ENCODE data around the gene ABHD17A.
"Not testable (repeated sequence)": the region's sequence is repeated elsewhere in the genome, so short reads cannot be mapped to it uniquely, and the experiment has no call there.

Gene ABHD17A

GRCh38 chr19:1880611-1881392 lies 4.5 kb downstream of the ABHD17A start:
- no peak for DNase-seq

- not testable (repeated sequence) for DNase-seq
Observed at GRCh38 chr19:1879982-1880381, 5.3 kb downstream of the ABHD17A start.

DNA sequence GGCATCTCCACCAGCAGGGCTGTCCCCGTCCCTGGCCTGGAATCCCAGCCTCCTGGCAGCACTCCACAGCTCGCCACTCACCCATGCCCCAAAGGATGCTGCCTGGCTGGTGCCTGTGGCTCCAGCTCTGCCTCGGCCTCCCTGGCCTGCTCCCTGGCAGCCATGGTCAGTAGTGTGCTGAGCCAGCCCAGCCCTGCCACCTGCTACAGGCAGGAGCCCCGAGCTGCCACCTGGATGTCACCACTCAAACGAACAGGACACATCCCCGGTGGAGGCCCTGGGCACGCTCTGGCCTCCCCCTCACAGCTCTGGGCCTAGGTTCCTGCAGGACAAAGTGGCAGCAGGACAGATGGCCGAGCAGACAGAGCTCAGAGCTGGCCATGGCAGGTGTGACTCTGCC lies 6.7 kb downstream of the ABHD17A start:
- DNase-seq = not testable (repeated sequence)

DNA sequence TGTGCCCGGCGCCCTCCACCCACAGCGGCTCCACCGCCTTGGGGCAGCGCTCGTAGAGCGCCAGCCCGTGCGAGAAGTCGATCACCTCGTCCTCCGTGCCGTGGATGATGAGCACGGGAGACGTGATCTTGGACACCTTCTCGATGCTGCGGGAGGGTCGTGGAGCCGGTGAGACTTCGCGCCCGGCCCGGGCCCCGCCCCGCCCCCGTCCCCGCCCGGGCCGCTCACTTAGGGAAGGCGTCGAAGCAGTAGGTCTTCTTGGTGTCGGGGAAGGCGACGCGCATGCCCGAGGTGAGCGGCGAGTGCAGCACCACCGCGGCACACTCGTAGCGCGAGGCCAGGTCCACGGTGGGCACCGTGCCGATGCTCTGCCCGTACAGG lies 8.0 kb downstream of the ABHD17A start:
- DNase-seq = not testable (repeated sequence)

GRCh38 chr19:1876496-1877279 lies 8.6 kb downstream of the ABHD17A start:
- not testable (repeated sequence) for DNase-seq

GRCh38 chr19:1875646-1876495 lies 9.4 kb downstream of the ABHD17A start:
- peak; percentile 89 for DNase-seq

GRCh38 chr19:1875265-1875645 lies 10.0 kb downstream of the ABHD17A start:
- not testable (repeated sequence) for DNase-seq

GRCh38 chr19:1874554-1875185 lies 10.6 kb downstream of the ABHD17A start:
- DNase-seq = no peak

- no peak for DNase-seq
Observed at GRCh38 chr19:1873524-1874473, 11.5 kb downstream of the ABHD17A start.

- DNase-seq = no peak
Observed at GRCh38 chr19:1872807-1873523, 12.3 kb downstream of the ABHD17A start.

DNA sequence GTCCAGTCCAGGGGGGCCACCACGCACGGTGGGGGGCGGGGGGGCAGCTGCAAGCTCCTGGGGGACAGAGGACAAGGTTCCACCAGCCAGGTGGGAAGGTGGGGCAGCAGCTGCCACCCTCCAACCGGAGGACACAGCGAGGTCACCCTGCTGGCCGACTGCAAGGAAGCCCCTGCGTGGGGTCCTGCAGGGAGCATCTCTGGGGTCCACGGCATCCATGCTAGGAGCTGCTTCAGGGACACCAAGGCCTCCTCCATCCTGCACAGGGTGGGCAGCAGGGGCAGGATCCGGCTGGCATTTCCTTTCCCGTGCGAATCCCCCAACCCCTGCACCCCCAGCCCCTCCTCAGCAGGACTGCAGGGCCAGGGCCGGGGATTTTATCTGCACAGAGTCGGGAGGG lies 13.7 kb downstream of the ABHD17A start:
- DNase-seq = no peak

DNA sequence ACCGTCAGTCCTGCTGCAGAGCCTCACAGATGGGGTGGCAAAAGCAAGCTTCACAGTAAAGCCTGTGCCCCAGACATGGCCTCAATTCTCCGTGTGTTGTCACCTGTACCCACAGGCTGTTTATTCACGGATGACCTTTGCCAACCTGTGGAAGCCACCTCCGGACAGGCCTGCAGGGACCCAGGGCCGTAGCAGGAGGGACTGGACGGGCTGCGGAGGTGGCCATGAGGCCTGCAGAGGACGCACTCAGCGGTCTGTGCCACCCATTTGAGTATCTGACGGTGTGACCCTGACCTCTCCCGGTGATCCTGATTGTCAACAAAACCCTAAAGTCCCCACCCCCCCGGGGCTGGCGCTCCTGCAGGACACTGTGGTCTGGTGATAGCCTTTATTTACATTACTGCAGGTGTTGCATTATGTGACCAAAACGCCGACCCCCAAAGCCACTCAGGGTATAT lies 14.1 kb downstream of the ABHD17A start:
- DNase-seq = no peak

DNA sequence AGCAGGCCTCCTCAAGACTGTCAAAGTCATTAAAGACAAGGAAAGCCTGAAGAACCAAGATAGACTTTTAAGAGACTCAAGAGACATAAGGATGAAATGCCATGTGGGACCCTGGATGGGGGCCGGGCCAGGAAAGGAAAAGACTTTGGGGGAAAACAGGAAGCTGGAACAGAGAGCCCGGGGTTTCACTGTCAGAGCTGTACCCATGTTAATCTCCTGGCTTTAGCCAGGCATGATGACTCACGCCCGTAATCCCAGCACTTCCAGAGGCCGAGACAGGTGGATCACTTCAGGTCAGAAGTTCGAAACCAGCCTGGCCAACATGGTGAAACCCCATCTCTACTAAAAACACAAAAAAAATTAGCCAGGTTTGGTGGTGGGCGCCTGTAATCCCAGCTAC lies 16.3 kb downstream of the ABHD17A start:
- no peak for DNase-seq

- DNase-seq = no peak
Observed at GRCh38 chr19:1867349-1867724, 18.0 kb downstream of the ABHD17A start.

GRCh38 chr19:1866693-1867348 lies 18.5 kb downstream of the ABHD17A start:
- no peak for DNase-seq

DNA sequence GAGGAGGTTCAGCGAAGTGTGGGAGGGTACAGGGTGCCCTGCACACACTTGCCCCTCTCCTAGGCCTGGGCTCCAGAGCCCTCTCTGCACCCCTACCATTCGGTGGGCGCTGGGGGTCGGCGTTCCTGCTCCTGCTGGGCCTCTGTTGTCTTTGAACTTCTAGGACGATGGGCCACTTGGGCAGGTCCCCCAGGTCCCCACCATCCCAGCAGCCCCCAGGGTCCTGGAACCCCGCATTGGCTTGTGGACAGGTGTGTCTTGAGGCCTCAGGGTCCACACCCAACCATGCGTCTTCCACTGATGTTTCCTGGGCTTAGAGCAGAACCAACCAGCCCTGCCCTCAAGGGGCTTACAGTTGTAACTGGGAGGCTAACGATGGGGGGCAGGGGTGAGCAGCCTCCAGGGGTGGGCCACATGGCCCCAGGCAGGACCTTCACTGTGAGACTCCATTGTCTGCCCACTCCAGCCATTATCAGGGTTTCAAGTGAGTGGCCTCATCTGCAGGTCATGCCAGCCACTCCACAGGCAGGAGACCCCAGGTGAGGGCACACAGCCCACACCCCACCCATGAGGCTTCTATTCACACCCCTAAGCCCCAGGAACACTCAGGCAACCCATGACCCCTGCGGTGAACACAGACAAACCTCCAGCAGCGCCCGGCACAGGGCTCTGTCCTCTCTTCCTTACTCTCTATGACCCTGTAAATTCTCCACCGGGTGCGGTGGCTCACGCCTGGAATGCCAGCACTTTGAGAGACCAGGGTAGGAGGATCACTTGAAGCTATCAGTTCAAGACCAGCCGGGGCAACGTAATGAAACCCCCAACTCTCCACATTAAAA lies 19.9 kb downstream of the ABHD17A start:
- no peak for DNase-seq

DNA sequence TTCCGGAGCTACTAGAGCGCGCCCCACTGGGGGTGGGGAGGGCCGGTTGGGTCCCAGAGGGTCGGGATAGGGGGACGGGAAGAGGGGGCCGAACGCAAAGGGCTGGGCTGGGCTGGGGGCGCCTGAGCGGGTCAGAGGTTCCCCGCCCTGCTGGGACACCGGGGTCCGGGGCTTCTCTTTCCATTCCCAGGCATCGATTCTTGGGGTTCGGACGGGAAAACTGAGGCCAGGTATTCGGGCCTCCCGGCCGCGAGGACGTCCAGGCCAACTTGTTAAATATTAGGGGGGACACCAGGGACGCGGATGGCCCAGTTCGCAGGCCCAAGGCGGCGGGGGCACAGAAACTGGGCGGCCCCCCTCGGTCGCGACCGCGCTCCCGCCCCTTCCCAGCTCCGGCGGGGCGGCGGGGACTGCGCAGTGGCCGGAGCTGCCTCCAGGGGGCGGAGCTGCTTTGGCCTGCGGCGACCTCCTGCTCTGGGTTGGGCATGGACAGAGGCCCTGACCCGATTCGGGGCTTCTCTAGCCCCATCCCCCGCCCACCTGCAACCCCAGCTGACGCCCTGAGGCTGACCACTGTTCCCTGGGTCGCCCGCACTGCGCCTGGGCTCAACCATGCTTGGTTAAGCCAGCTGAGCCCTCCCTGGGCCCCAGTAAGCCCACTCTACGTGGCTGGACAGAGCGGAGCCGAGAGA lies 20.7 kb downstream of the ABHD17A start:
- peak; percentile 53 for DNase-seq
